Measurements from ENCODE around the gene LAMB4.

Gene LAMB4

GRCh38 chr7:108130261-108130660 is at the start of gene LAMB4:
Gene LAMB4 (minus strand): TSS chr7:108130361. CDS start chr7:108123164, 7,197 bp downstream.
- DNase-seq: no peak

DNA sequence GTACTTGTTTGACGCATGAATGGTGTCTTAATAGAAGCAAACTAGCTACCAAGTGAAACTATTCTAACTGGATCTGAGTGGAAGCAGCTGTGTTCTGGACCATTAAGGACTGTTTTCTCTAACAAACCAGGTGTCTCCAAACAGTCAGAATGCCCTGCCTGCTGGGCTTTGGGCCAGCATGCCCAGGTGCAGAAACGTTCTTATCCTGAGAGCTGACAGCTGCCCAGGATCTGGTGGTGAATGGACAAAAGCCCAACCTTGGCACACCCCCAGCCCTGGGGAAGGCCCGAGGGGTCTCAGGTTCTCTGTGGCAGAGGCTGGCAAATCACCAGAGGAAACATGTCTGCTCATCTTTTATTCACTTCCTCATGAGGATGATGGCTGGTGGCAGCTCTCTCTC is 48.2 kb upstream of the LAMB4 start:
- no peak for DNase-seq

- DNase-seq: no peak
These were observed 41.0 kb upstream of the LAMB4 start for GRCh38 chr7:108171164-108171563.

DNA sequence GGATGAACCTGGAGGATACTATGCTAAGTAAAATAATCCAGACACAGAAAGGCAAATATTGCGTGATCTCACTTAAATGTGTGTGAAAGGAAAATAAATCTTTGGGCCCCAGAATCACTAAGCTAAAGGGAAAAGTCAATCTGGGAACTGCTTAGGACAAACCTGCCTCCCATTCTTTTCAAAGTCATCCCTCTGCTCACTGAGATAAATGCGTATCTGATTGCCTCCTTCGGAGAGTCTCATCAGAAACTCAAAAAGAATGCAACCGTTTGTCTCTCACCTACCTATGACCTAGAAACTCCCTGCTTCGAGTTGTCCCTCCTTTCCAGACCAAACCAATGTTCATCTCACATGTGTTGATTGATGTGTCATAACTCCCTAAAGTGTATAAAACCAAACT is 40.1 kb upstream of the LAMB4 start:
- no peak for DNase-seq

DNA sequence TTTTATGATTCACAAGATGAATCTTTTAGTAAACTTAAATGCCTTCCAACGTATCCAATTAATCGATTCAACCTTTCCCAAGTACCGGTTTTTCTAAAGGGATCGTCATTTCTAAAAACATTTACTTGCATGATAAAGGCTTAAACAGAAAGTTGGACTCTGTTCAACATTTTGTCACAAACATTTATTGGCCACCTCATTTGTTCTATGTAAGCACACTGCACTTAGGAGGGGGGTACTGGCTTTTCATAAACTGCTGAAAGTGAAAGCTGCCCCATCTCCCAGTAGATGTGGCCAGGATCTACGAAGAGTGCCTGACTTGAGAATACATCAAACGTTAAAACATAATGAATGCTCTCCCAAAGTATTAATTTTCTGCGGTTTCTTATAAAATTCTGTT is 37.3 kb upstream of the LAMB4 start:
- DNase-seq: no peak

DNA sequence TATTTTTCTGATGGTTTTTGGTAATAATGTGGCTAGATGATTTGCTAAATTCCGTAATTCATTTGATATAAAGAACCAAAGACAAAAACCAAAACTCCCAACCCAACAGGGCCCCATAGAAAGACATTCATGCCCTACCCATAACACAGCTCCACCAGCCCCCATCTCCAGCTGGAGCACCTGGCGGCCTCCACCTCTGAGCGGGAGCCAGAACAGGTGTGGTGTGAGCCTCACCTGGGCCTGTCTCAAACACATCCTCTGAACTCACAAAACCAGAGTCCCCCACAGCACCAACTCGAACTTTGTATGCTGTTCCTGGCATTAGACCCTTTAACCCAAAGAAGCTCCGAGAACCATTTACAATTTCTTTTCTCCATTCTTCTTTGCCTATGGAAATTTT is 36.5 kb upstream of the LAMB4 start:
- DNase-seq: no peak

DNA sequence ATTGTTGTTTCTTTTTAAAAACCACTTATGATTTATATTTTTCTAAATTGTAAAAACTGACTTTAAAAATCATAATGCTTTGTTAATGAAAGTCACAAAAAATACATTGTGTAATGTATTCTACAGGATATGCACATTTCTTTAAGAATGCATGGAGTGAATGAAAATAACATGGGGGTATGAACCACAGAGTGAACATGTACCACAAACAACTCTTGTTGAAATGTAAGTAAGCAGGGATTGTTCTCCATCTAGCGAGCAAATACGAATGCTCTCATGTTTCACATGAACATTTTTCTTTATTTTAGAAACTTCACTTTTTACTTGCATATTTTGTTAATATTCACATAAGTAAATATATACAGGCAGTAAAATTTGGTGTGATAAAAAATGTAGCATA is 35.6 kb upstream of the LAMB4 start:
- DNase-seq: no peak

DNA sequence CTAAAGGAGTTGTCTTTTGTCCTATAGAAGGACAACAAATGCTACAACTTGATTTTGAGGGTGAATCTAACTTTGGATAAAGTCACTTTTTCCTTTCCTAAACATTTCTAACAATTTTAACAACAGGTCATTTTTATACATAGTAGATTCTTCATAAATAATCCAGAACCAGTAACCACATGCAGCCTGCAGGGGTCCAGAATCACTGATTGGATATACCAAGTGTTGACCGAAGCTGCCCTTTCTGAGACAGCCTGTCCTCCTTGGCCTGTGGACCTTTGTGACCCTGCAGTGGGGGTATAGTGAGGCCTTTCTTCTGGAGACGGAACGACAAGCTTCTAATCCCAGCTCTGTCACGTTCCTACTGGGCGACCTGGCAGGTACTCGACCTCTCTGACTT is 34.8 kb upstream of the LAMB4 start:
- DNase-seq: no peak

DNA sequence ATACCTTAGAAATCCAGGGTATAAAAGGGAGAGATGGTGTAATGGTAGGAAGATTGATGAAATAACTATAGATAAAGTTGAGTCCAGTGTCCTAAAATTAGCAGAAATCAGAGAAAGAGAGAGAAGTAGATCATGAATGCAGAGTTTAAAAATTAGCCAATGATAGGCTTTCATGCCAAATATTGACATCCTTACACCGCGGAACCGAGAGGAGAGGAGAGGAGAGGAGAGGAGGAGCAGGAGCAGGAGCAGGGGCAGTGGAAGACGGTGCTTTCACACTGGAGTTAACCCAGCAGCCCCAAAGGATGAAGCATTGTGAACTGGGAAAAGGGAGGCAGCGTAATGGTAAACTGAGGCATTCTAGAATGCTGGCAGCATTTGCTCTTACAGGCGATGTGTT is 34.2 kb upstream of the LAMB4 start:
- DNase-seq: no peak

GRCh38 chr7:108158776-108159175 is 28.6 kb upstream of the LAMB4 start:
- DNase-seq: no peak

DNA sequence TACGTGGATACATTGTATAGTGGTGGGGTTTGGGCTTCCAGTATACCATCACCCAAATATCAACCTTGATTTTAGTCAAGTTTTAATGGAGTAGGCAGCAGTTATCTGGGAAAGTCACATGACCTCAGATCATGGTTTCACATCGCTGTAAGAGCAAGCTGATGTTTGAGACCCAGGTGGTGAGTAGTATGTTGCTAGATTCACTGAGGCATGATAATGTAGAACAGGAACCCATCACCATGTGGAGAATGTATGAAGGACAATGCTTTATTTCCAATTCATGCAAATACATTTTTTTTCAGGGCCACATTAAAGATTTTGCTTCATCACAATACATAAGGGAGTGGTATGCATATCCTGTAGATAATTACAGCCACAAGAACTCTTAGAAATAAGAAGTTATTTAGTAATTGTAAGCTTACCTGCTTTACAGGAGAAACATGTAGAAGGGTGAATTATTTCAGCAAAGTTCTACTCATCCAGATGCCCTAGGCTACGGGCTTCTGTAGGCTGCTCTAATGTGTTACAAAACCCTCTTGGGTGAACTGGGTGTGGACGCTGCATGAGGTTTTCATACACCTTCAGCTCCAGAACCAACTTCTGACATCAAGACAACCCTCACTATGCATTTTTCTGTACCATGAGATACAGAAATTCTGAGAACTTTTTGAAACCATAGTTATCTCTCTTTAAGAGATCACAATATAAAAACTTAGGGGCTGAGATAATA is 27.6 kb upstream of the LAMB4 start:
- DNase-seq: no peak

DNA sequence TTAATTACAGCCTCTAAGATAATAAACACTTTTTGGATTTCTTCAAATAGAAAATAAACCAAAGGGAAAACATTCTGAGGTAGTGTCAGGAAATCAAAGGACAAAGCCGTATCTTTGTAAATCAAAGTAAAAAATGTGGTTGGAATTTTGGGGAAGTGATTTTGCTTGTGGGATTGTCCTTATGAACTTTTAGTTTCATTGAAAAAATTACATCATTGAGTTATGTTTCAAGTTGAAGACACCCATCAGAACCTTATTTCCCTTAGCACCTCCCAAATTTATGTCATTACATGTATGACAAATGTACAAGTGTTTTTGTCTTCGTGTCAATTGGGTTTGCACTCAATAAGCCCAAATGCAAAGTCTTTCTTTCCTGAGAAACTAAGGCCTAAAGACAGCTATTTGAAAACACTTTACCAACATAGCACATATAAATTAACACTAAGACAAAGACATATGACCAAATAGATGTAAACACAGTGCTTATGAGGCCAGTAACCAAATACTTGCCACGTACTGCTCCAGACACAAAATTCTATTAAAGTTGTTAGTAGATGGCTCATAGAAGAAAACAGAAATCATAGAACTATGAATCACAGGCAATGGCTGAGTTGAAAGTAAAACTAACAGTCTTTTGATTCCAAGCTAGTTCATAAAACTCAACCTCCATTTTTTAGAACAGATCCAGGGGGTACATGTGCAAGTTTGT is 26.9 kb upstream of the LAMB4 start:
- DNase-seq: no peak

DNA sequence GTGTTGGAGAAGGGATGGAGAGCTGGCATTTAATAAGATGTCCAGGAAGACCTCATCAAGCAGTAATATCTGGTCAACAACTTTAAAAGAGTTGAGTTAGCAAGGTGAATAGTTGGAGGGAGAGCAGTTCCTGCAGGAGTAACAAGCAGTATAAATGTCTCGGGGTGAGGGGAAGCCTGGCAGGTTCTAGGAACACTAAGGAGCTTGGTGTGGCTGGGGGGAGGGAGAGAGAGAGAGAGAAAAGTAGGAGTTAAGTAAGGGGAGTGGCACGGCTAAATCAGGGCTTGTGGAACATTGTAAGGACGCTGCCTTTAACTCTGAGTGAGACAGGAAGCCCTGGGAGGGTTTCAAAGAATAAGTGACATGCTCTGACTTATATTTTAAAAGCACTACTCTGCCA is 22.0 kb upstream of the LAMB4 start:
- DNase-seq: no peak

DNA sequence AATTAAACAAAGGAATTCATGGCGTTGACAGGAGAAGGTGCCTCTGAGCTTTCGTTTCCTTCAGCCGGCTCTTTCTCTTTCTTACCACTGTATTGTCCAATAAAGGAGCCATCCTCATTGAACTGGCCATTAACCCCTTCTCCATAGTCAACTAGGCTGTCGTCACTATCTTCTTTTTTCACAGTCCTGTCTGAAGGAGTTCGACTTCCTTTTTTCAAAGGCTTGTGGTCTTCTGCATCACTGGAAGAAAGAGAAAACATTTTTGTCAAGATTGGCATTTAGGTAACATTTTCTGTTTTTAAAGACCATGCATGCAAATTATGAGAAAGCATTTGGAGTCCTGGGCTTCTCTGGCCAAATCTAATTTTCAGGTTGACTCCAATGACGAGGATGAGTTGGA is 19.7 kb upstream of the LAMB4 start:
- no peak for DNase-seq

- DNase-seq: no peak
These were observed 19.0 kb upstream of the LAMB4 start for GRCh38 chr7:108149119-108149518.

GRCh38 chr7:108147031-108147563 is 16.9 kb upstream of the LAMB4 start:
- DNase-seq: no peak

DNA sequence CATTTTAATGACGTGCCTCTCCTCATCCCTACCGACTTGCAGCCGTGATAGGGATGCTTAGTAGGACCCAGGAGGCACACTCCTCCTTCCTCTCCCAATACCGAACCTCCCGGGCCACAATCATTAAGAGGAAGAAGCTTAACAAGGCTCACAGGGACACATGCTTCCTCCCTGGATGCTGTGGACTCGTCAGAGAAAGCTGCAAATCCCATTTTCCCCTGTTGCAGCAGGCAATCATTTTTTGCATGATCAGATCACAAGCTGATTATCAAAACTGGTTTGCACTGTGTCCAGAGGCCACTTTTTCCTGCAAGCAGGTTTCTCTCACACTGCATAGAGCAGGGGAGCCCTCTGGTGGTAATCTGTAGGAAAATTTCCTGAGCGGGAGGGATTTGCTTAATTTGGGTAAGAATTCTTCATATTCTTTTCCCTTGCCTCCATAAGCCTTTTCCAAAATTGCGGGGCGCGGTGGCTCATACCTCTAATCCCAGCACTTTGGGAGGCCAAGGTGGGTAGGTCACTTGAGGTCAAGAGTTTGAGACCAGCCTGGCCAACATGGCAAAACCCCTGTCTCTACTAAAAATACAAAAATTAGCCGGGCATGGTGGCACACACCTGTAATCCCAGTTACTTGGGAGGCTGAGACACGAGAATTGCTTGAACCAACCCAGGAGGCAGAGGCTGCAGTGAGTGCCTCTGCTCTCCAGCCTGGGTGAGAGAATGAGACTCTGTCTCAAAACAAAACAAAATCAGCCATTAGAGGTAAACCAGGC is 16.1 kb upstream of the LAMB4 start:
- DNase-seq: peak; percentile 16 to 78

- DNase-seq: no peak
These were observed 15.2 kb upstream of the LAMB4 start for GRCh38 chr7:108145401-108145800.

- DNase-seq: no peak
These were observed 14.8 kb upstream of the LAMB4 start for GRCh38 chr7:108144931-108145330.

- DNase-seq: no peak
These were observed 13.7 kb upstream of the LAMB4 start for GRCh38 chr7:108143658-108144420.

DNA sequence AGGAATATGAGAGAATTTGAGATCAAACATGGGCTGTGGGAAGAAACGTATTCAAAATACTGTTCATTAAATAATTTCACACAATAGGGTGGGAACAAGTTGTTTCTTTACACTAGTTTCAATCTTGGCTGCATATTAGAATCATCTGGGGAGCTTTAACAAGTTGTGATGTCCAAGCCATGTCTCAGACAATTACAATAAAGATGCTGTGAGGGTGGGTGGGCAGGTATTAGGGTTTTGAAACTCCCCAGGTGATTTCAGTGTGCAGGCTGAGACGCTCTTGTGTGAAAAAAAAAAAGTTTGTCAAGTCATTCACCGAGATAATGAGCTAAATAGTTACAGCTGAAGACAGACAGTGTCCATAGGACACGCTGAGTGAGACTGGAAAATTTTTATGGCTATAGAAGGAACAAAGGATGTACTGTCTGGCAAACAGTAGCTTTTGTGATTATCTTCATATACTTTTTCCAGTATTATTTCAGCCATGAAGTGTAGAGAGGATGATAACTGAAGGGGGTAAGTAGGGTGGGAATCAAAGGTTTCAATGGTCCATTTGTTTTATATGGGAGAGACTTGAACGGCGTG is 12.6 kb upstream of the LAMB4 start:
- DNase-seq: no peak

GRCh38 chr7:108142180-108142579 is 12.0 kb upstream of the LAMB4 start:
- no peak for DNase-seq

Data from cerebellar nuclear complex (tissue), 1 donor.